ENCODE results near the gene SMIM5. TPM values are rescaled to one million over a fixed set of nuclear protein-coding genes. Genes with fewer than 3 reads are reported as not detected.
A peak's percentile ranks its signal among the peaks of the same experiment; 100 is the strongest.

Gene SMIM5
- total RNA-seq, 1 experiment from 2014 or later = 0.20 TPM

DNA sequence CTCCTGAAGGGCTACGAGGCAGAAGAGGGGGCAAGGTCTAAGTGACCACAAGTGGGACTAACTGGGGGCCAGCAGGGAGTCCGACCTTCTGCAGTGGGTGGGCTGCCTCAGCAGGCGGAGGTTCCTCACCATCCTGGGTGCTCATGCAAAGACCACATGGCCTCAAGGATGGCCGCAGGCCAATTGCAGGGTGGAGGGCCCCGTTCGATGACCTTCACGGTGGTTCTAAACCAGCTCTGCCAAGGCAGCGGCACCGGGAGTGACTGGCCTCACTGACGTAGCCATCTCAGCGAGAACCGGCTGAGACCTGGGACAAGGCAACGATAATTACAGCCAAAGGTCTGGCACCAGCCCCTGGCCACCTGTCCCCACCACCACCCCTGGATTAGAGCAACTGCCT is 5.7 kb downstream of the SMIM5 start:
- H3K27me3 Mint-ChIP-seq (ENCODE audit: insufficient read depth, unreplicated experiment) = no peaks in the 10 kb centered on the region
- Histone ChIP-seq H3K36me3 (ENCODE audit: control insufficient read depth, insufficient read depth, low read length) (peaks cover 1% of the 10 kb centered on the region), H3K27me3 (replicated peaks; ENCODE audit: control insufficient read depth, insufficient read depth, low read length) (no peaks in the 10 kb centered on the region), H3K9me3 (no peaks in the 10 kb centered on the region), H3K4me1 (peaks cover 36% of the 10 kb centered on the region), H3K4me3 (ENCODE audit: low read depth, low read length) (no peak overlapping the region)
- DNase-seq = no peak
- no peak overlapping the region for H3K4me3 Mint-ChIP-seq (ENCODE audit: unreplicated experiment)
- peaks cover under 1% of the 10 kb centered on the region for H3K4me1 Mint-ChIP-seq (ENCODE audit: low read depth, unreplicated experiment)
- intact Hi-C loops (cut with micrococcal nuclease; ENCODE audit: unreplicated experiment) = no loop called here
- no peak overlapping the region for H3K27ac Mint-ChIP-seq (ENCODE audit: unreplicated experiment)
- TF ChIP-seq, protein P1, sequence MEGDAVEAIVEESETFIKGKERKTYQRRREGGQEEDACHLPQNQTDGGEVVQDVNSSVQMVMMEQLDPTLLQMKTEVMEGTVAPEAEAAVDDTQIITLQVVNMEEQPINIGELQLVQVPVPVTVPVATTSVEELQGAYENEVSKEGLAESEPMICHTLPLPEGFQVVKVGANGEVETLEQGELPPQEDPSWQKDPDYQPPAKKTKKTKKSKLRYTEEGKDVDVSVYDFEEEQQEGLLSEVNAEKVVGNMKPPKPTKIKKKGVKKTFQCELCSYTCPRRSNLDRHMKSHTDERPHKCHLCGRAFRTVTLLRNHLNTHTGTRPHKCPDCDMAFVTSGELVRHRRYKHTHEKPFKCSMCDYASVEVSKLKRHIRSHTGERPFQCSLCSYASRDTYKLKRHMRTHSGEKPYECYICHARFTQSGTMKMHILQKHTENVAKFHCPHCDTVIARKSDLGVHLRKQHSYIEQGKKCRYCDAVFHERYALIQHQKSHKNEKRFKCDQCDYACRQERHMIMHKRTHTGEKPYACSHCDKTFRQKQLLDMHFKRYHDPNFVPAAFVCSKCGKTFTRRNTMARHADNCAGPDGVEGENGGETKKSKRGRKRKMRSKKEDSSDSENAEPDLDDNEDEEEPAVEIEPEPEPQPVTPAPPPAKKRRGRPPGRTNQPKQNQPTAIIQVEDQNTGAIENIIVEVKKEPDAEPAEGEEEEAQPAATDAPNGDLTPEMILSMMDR (IDR thresholded peaks at IDR 0.05; ENCODE audit: insufficient read depth in 1 of 2, low read depth in 1 of 2, low read length in 1 of 2, severe bottlenecking in 1 of 2, unreplicated experiment in 1 of 2) = no peak
- CTCF ChIA-PET = interaction anchor here (1.0 to 2.2 kb wide), 3 partner anchors 14 to 111 kb away, joined by 3 to 10 read pairs (median 7); no protein-coding TSS in a partner anchor
- no peaks in the 10 kb centered on the region for H3K9me3 Mint-ChIP-seq (ENCODE audit: unreplicated experiment)
- H3K36me3 Mint-ChIP-seq (ENCODE audit: insufficient read depth, unreplicated experiment) = peaks cover 21% of the 10 kb centered on the region
- POLR2A ChIA-PET = no interaction called here
- BruUV-seq (replicated peaks) = no TSS peak

DNA sequence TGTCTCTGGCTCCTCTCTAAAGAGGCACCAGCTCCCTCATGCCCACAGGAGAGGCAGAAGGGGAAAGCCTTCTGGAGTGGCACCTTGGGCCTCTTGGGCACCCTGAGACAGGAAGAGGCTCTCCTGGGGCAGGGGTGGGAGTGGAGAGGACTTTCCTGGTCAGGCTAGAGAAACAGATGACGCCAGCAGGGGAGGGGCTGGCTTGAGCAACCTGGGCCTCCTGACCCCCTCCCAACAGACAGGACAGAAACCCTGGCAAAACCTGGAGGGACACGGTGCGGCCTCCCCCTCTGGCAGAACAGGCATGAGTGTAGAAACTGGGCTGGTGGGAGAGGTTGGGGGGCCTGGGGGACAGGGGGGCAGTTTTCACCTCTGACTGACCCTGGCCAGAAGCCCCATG is 6.1 kb downstream of the SMIM5 start:
- Mint-ChIP-seq H3K27me3 (ENCODE audit: insufficient read depth, unreplicated experiment) (no peaks in the 10 kb centered on the region), H3K4me3 (ENCODE audit: unreplicated experiment) (no peak overlapping the region), H3K4me1 (ENCODE audit: low read depth, unreplicated experiment) (no peaks in the 10 kb centered on the region), H3K9me3 (ENCODE audit: unreplicated experiment) (no peaks in the 10 kb centered on the region), H3K27ac (ENCODE audit: unreplicated experiment) (no peak overlapping the region), H3K36me3 (ENCODE audit: insufficient read depth, unreplicated experiment) (peaks cover 18% of the 10 kb centered on the region)
- Histone ChIP-seq H3K4me3 (ENCODE audit: low read depth, low read length) (no peak overlapping the region), H3K9me3 (no peaks in the 10 kb centered on the region), H3K36me3 (ENCODE audit: control insufficient read depth, insufficient read depth, low read length) (peaks cover 1% of the 10 kb centered on the region), H3K27me3 (replicated peaks; ENCODE audit: control insufficient read depth, insufficient read depth, low read length) (no peaks in the 10 kb centered on the region), H3K4me1 (peaks cover 31% of the 10 kb centered on the region)
- DNase-seq = no peak
- TF ChIP-seq, protein P1 (IDR thresholded peaks at IDR 0.05; ENCODE audit: insufficient read depth in 1 of 2, low read depth in 1 of 2, low read length in 1 of 2, severe bottlenecking in 1 of 2, unreplicated experiment in 1 of 2) = no peak
- intact Hi-C loops (cut with micrococcal nuclease; ENCODE audit: unreplicated experiment) = no loop called here
- no TSS peak for BruUV-seq (replicated peaks)
- ChIA-PET CTCF (interaction anchor here (1.2 to 2.2 kb wide), 2 partner anchors 14 to 109 kb away, joined by 7 to 10 read pairs; no protein-coding TSS in a partner anchor), POLR2A (no interaction called here)

DNA sequence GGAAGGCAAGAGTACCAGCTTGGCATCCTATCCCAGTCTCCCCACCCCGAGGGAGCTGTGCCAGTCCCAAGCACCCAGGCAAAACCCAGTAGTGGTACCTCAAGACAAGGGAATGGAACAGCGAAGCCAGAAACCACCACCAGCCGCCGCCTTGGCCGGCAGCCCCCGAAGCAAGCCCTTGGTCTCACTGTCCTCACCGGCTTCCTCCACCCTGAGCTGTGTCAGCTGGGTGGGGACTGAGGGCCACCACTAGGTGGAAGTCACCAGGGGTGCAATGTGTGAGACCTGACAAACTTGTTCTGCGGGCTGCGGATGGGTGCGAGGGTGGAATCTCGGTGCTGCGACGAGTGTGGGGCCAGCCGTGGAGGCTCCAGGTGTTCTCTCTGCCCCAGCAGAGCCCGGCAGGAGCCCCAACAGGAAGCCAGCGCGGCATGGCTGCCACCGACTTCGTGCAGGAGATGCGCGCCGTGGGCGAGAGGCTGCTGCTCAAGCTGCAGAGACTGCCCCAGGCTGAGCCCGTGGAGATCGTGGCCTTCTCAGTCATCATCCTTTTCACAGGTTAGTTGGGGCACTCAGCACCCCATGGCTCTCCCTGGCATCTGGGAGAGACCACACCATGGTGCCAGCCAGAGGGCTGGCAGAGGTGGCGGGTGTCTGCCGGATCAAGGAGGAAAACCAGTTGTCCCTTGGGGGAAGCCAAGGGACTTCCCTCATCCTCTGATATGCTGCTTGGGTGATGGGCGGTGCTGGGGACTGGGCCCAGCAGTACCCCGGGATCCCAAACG is 6.7 kb downstream of the SMIM5 start:
- Mint-ChIP-seq H3K36me3 (ENCODE audit: insufficient read depth, unreplicated experiment) (peaks cover 19% of the 10 kb centered on the region), H3K4me1 (ENCODE audit: low read depth, unreplicated experiment) (peaks cover 4% of the 10 kb centered on the region), H3K9me3 (ENCODE audit: unreplicated experiment) (no peaks in the 10 kb centered on the region), H3K27ac (ENCODE audit: unreplicated experiment) (peak overlapping the region; percentile 57), H3K4me3 (ENCODE audit: unreplicated experiment) (no peak overlapping the region), H3K27me3 (ENCODE audit: insufficient read depth, unreplicated experiment) (no peaks in the 10 kb centered on the region)
- H3K27me3 ChIP-seq (replicated peaks; ENCODE audit: control insufficient read depth, insufficient read depth, low read length) = no peaks in the 10 kb centered on the region
- ChIA-PET POLR2A (no interaction called here), CTCF (interaction anchor here (1.2 to 2.2 kb wide), 2 partner anchors 13 to 108 kb away, joined by 7 to 10 read pairs; no protein-coding TSS in a partner anchor)
- no peaks in the 10 kb centered on the region for H3K9me3 ChIP-seq
- peaks cover 1% of the 10 kb centered on the region for H3K36me3 ChIP-seq (ENCODE audit: control insufficient read depth, insufficient read depth, low read length)
- TF ChIP-seq, protein P1 (IDR thresholded peaks at IDR 0.05; ENCODE audit: insufficient read depth in 1 of 2, low read depth in 1 of 2, low read length in 1 of 2, severe bottlenecking in 1 of 2, unreplicated experiment in 1 of 2) = peak; percentile 16 to 53
- intact Hi-C loops (cut with micrococcal nuclease; ENCODE audit: unreplicated experiment) = no loop called here
- H3K4me1 ChIP-seq = peaks cover 34% of the 10 kb centered on the region
- BruUV-seq (replicated peaks) = no TSS peak
- peak; percentile 73 to 74 for DNase-seq
- no peak overlapping the region for H3K4me3 ChIP-seq (ENCODE audit: low read depth, low read length)
